ENCODE measurements around the gene BICD1. TPM values are rescaled to one million over a fixed set of nuclear protein-coding genes. Genes with fewer than 3 reads are reported as not detected.

The BICD1 gene
- total RNA-seq, result 6.1 TPM in 2 replicates

- H3K36me3 ChIP-seq (ENCODE audit: control insufficient read depth, insufficient read depth, low read length), result no peaks in the 10 kb centered on the region
- DNase-seq (ENCODE audit: low read depth) (peak; percentile 69), FAIRE-seq (no peak)
- H3K4me3 ChIP-seq (ENCODE audit: low read depth, low read length), result peak within 1 kb of the TSS; percentile 68
- TF ChIP-seq CTCF (IDR thresholded peaks at IDR 0.05; ENCODE audit: insufficient read depth, low read length, severe bottlenecking), result peak; percentile 21
- no peaks in the 10 kb centered on the region for H3K27me3 ChIP-seq (ENCODE audit: control insufficient read depth, insufficient read depth, low read length)
Measured at GRCh38 chr12:32106517-32107358, at the start of gene BICD1. Gene BICD1, plus strand, starts transcription at chr12:32106847. Its CDS starts 485 bp downstream, at chr12:32107332.

- TF ChIP-seq CTCF (IDR thresholded peaks at IDR 0.05; ENCODE audit: insufficient read depth, low read length, severe bottlenecking), result no peak
- DNase-seq (ENCODE audit: low read depth) (no peak), FAIRE-seq (no peak)
- H3K36me3 ChIP-seq (ENCODE audit: control insufficient read depth, insufficient read depth, low read length), result no peaks in the 10 kb centered on the region
- H3K27me3 ChIP-seq (ENCODE audit: control insufficient read depth, insufficient read depth, low read length), result no peaks in the 10 kb centered on the region
- H3K4me3 ChIP-seq (ENCODE audit: low read depth, low read length), result no peak overlapping the region
Measured at GRCh38 chr12:32061033-32061432, 45.6 kb upstream of the BICD1 start.

- no peaks in the 10 kb centered on the region for H3K27me3 ChIP-seq (ENCODE audit: control insufficient read depth, insufficient read depth, low read length)
- no peaks in the 10 kb centered on the region for H3K36me3 ChIP-seq (ENCODE audit: control insufficient read depth, insufficient read depth, low read length)
- FAIRE-seq (no peak), DNase-seq (ENCODE audit: low read depth) (no peak)
- TF ChIP-seq CTCF (IDR thresholded peaks at IDR 0.05; ENCODE audit: insufficient read depth, low read length, severe bottlenecking), result no peak
- H3K4me3 ChIP-seq (ENCODE audit: low read depth, low read length), result no peak overlapping the region
Measured at GRCh38 chr12:32062881-32063280, 43.8 kb upstream of the BICD1 start.

GRCh38 chr12:32063796-32064195 is 42.9 kb upstream of the BICD1 start:
- Histone ChIP-seq H3K4me3 (ENCODE audit: low read depth, low read length) (no peak overlapping the region), H3K36me3 (ENCODE audit: control insufficient read depth, insufficient read depth, low read length) (no peaks in the 10 kb centered on the region), H3K27me3 (ENCODE audit: control insufficient read depth, insufficient read depth, low read length) (no peaks in the 10 kb centered on the region)
- FAIRE-seq (no peak), DNase-seq (ENCODE audit: low read depth) (no peak)
- no peak for TF ChIP-seq CTCF (IDR thresholded peaks at IDR 0.05; ENCODE audit: insufficient read depth, low read length, severe bottlenecking)

GRCh38 chr12:32066206-32066605 is 40.4 kb upstream of the BICD1 start:
- TF ChIP-seq CTCF (IDR thresholded peaks at IDR 0.05; ENCODE audit: insufficient read depth, low read length, severe bottlenecking), result no peak
- Histone ChIP-seq H3K36me3 (ENCODE audit: control insufficient read depth, insufficient read depth, low read length) (no peaks in the 10 kb centered on the region), H3K27me3 (ENCODE audit: control insufficient read depth, insufficient read depth, low read length) (no peaks in the 10 kb centered on the region), H3K4me3 (ENCODE audit: low read depth, low read length) (no peak overlapping the region)
- FAIRE-seq (no peak), DNase-seq (ENCODE audit: low read depth) (no peak)
